GM12878 (cell line): ENCODE results near the gene ACER3. TPM values are rescaled to one million over a fixed set of nuclear protein-coding genes. Genes with fewer than 3 reads are reported as not detected.

Source experiments
- ATAC-seq: fragments of 200-7000 bp; cut with Tn5 transposase; 3 replicates; pipeline ENCODE4 v1.9.1; 2020; ENCODE audit warnings: mild to moderate bottlenecking, moderate library complexity
- BruUV-seq: library from RNA; stranded (reverse); fragments of 400-500 nt; replicated peaks from 2 replicates; lab custom pipeline; 2021; lab: Mats Ljungman, UMichigan
- CTCF ChIA-PET: fragments of 300-600 bp; sonication (Branson Sonifier 250); formaldehyde crosslinking; extraction: SDS; loops from one replicate; lab custom pipeline; 2021; ENCODE audit warnings: inconsistent platforms; lab: Yijun Ruan, JAX
- POLR2A ChIA-PET: fragments of 350-600 bp; formaldehyde crosslinking; extraction: SDS; loops from one replicate; lab custom pipeline; 2021; ENCODE audit warnings: inconsistent platforms; lab: Charles Lee
- RAD21 ChIA-PET: fragments of 300-600 bp; sonication (Branson Sonifier 250); formaldehyde crosslinking; loops from one replicate; lab custom pipeline; 2023; ENCODE audit warnings: antibody characterized with exemption; ENCODE audit not compliant: unreplicated experiment; lab: Charles Lee
- SMC1A ChIA-PET: fragments of 300-600 bp; sonication (Branson Sonifier 250); formaldehyde crosslinking; loops from one replicate; lab custom pipeline; 2023; ENCODE audit not compliant: unreplicated experiment, uncharacterized antibody; lab: Charles Lee
- DNase-seq: peaks from one replicate; pipeline ENCODE4 v3.0.0-alpha.2; 2011; ENCODE audit warnings: low read depth, low spot score
- FAIRE-seq: peaks from 3 replicates; lab custom pipeline; 2011; peaks lifted over from hg19 to GRCh38; lab: Jason Lieb, UNC
- H2AFZ ChIP-seq: 2 replicates; pipeline ENCODE4 v1.6.0; 2011; ENCODE audit warnings: low read depth, low read length, control low read depth; ENCODE audit not compliant: control insufficient read depth
- H3K27ac ChIP-seq: 2 replicates; pipeline ENCODE4 v1.5.1; 2011; ENCODE audit warnings: control low read depth; ENCODE audit not compliant: control insufficient read depth, insufficient read depth
- H3K27me3 ChIP-seq, 2 experiments: replicated peaks in 1 of 2; 2 replicates each; pipeline versions ENCODE4 v1.6.0 to v1.6.1; 2011; ENCODE audit warnings: low read length in 1 of 2; ENCODE audit not compliant: control insufficient read depth in 2 of 2, insufficient read depth in 2 of 2
- H3K36me3 ChIP-seq, 2 experiments: 2 replicates each; pipeline ENCODE4 v1.5.1; 2011; ENCODE audit warnings: low read length in 1 of 2; ENCODE audit not compliant: control insufficient read depth in 2 of 2, insufficient read depth in 2 of 2
- H3K4me1 ChIP-seq: 2 replicates; pipeline ENCODE4 v1.6.1; 2011; ENCODE audit warnings: mild to moderate bottlenecking, low read length, moderate library complexity, mixed read lengths; ENCODE audit not compliant: control insufficient read depth, insufficient read depth
- H3K4me2 ChIP-seq: 2 replicates; pipeline ENCODE4 v1.6.0; 2011; ENCODE audit warnings: control low read depth; ENCODE audit not compliant: control insufficient read depth, insufficient read depth
- H3K4me3 ChIP-seq: fragments of 200-600 bp; sonication (generic); 2 replicates; pipeline ENCODE4 v1.5.1; 2016
- H3K79me2 ChIP-seq: 2 replicates; pipeline ENCODE4 v1.6.0; 2011; ENCODE audit warnings: low read length; ENCODE audit not compliant: control insufficient read depth, insufficient read depth
- H3K9ac ChIP-seq: 2 replicates; pipeline ENCODE4 v1.8.0; 2011; ENCODE audit warnings: low read length, control low read depth, mixed read lengths; ENCODE audit not compliant: control insufficient read depth, insufficient read depth
- H3K9me3 ChIP-seq: replicated peaks from 3 replicates; pipeline ENCODE4 v1.5.1; 2011; ENCODE audit warnings: mild to moderate bottlenecking, low read length; ENCODE audit not compliant: control insufficient read depth, insufficient read depth
- H4K20me1 ChIP-seq: 2 replicates; pipeline ENCODE4 v1.6.0; 2011; ENCODE audit not compliant: control insufficient read depth, insufficient read depth
- BACH1 ChIP-seq: fragments of 450-650 bp; IDR thresholded peaks from 2 replicates; pipeline ENCODE4 v1.6.1; 2017; ENCODE audit warnings: mild to moderate bottlenecking, borderline replicate concordance
- CBX5 ChIP-seq: sonication (generic); IDR thresholded peaks from 2 replicates; pipeline ENCODE4 v1.6.1; 2016; ENCODE audit warnings: low read depth, moderate library complexity, mild to moderate bottlenecking, inconsistent platforms
- EP300 ChIP-seq, 2 experiments: fragments of 150-350 bp in 1 of 2; IDR thresholded peaks; 2 replicates each; pipeline ENCODE4 v1.6.1; 2011 to 2012; ENCODE audit warnings: low read depth in 2 of 2, low read length in 2 of 2, borderline replicate concordance in 1 of 2, improper control_type of control experiment in 1 of 2, inconsistent platforms in 1 of 2; ENCODE audit not compliant: control insufficient read depth in 1 of 2
- EZH2 ChIP-seq: IDR thresholded peaks from 2 replicates; pipeline ENCODE4 v1.6.1; 2012; ENCODE audit warnings: low read depth, mild to moderate bottlenecking, control low read depth, inconsistent platforms, low read length, borderline replicate concordance; ENCODE audit not compliant: control insufficient read depth
- JUNB ChIP-seq: IDR thresholded peaks from 2 replicates; pipeline ENCODE4 v1.6.1; 2016; ENCODE audit warnings: antibody characterized with exemption, mild to moderate bottlenecking
- NR2C1 ChIP-seq: fragments of 450-650 bp; IDR thresholded peaks from 2 replicates; pipeline ENCODE4 v1.6.1; 2017; ENCODE audit warnings: antibody characterized with exemption, mild to moderate bottlenecking, moderate library complexity
- NRF1 ChIP-seq: conservative IDR thresholded peaks from 2 replicates; pipeline ENCODE4 v1.6.1; 2011; ENCODE audit warnings: mild to moderate bottlenecking, low read depth, low read length, improper control_type of control experiment
- POU2F2 ChIP-seq: IDR thresholded peaks from 3 replicates; pipeline ENCODE4 v1.6.1; 2011; ENCODE audit warnings: low read depth, mild to moderate bottlenecking, low read length, borderline replicate concordance
- RAD51 ChIP-seq: fragments of 450-650 bp; IDR thresholded peaks from 2 replicates; pipeline ENCODE4 v1.6.1; 2016; ENCODE audit warnings: moderate library complexity, mild to moderate bottlenecking, inconsistent platforms
- RCOR1 ChIP-seq: conservative IDR thresholded peaks from 2 replicates; pipeline ENCODE4 v1.6.1; 2012; ENCODE audit warnings: low read depth, low read length, improper control_type of control experiment
- REST ChIP-seq: IDR thresholded peaks from 2 replicates; pipeline ENCODE4 v1.6.1; 2012; ENCODE audit warnings: mild to moderate bottlenecking, low read depth, low read length
- SMC3 ChIP-seq: IDR thresholded peaks from 2 replicates; pipeline ENCODE4 v1.6.1; 2011; ENCODE audit warnings: low read length, improper control_type of control experiment, borderline replicate concordance
- SREBF2 ChIP-seq: IDR thresholded peaks from 2 replicates; pipeline ENCODE4 v1.6.1; 2012; ENCODE audit warnings: mild to moderate bottlenecking, low read length
- SRF ChIP-seq, 2 experiments: IDR thresholded peaks; 2 replicates each; pipeline ENCODE4 v1.6.1; 2011; ENCODE audit warnings: low read depth in 2 of 2, low read length in 2 of 2, mild to moderate bottlenecking in 1 of 2, moderate library complexity in 1 of 2
- TAF1 ChIP-seq: IDR thresholded peaks from 2 replicates; pipeline ENCODE4 v1.6.1; 2011; ENCODE audit warnings: mild to moderate bottlenecking, low read depth, low read length, borderline replicate concordance
- YBX1 ChIP-seq: fragments of 450-650 bp; IDR thresholded peaks from 2 replicates; pipeline ENCODE4 v1.6.1; 2016; ENCODE audit warnings: antibody characterized with exemption
- ZBTB4 ChIP-seq: fragments of 450-650 bp; formaldehyde crosslinking; IDR thresholded peaks from 2 replicates; pipeline ENCODE4 v1.4.0; 2022; ENCODE audit warnings: mild to moderate bottlenecking, moderate library complexity
- WGBS: methylation state at CpG from one replicate; pipeline ENCODE4 v1.1.6; 2016; ENCODE audit warnings: low lambda C conversion rate; ENCODE audit not compliant: insufficient replicate concordance, insufficient coverage; ENCODE audit errors: missing lambda C conversion rate; 5-methylcytosine and 5-hydroxymethylcytosine counted together
- in situ Hi-C: fragments of 300-500 bp; cut with MboI; formaldehyde crosslinking; loops from 9 replicates; pipeline ENCODE4 v1.14.3; 2018; ENCODE audit warnings: mixed read lengths
- intact Hi-C: fragments of 100-400 bp; cut with micrococcal nuclease; formaldehyde crosslinking; loops from one replicate; pipeline ENCODE4 v1.14.2; 2022; ENCODE audit not compliant: unreplicated experiment
- polyA plus RNA-seq, 11 experiments: library from polyadenylated mRNA; depleted of rRNA in 4 of 11; unstranded in 6 of 11; stranded (reverse) in 5 of 11; fragments of >200 nt; fragmentation: Nextera tagmentation in 4 of 11; fragmentation: Illumina TruSeq in 1 of 11; extraction: Ambion mirVana in 4 of 11; extraction: Trizol in 1 of 11; gene quantifications; 1 replicate in 1 of 11; 2 replicates in 10 of 11; pipeline versions ENCODE4 v1.2.1 to v1.2.3, GENCODE V29; 2011 to 2016; ENCODE audit warnings: inconsistent platforms in 2 of 11, missing spikeins in 2 of 11, low read depth in 1 of 11
- total RNA-seq, 4 experiments: library from RNA; depleted of rRNA in 3 of 4; stranded (reverse); fragments of >200 nt in 3 of 4; fragmentation: Illumina TruSeq in 1 of 4; extraction: Trizol in 1 of 4; gene quantifications; 2 replicates each; pipeline versions ENCODE4 v1.2.1 to v1.2.3, GENCODE V29; 2013 to 2021

Gene ACER3
- total and polyA plus RNA-seq, 10 of the 15 experiments (the other 5 are each of a cell fraction or from before 2014, with no cell fraction given): 2.8 to 17.4 (median 10.3) TPM

GRCh38 chr11:77040889-77041288, 180.2 kb downstream of the ACER3 start (continued):
- TF ChIP-seq ZBTB4 (CRISPR knock-in tag) (no peak), EP300 (IDR thresholded peaks at IDR 0.05; ENCODE audit: borderline replicate concordance in 1 of 2, control insufficient read depth in 1 of 2, low read depth in 2 of 2, low read length in 2 of 2) (no peak), JUNB (no peak), YBX1 (no peak), BACH1 (no peak), SMC3 (no peak)

GRCh38 chr11:77042111-77042726, 181.5 kb downstream of the ACER3 start:
- Histone ChIP-seq H3K36me3 (no peaks in the 10 kb centered on the region), H2AFZ (no peak overlapping the region), H3K27me3 (peaks cover 1 to 4% of the 10 kb centered on the region in 2 experiments; a peak in 3 of 4 replicates), H3K79me2 (no peaks in the 10 kb centered on the region), H3K4me1 (peaks cover 6% of the 10 kb centered on the region), H3K9me3 (no peaks in the 10 kb centered on the region; the same call in 2 of the 3 replicates), H4K20me1 (no peaks in the 10 kb centered on the region), H3K4me3 (no peak overlapping the region), H3K27ac (no peak overlapping the region), H3K4me2 (no peak overlapping the region), H3K9ac (no peak overlapping the region)
- no peak for ATAC-seq
- ChIA-PET CTCF (interaction anchor here (0.9 to 4.5 kb wide), 4 partner anchors 15 to 123 kb away, joined by 3 to 31 read pairs (median 3); no protein-coding TSS in a partner anchor), SMC1A (interaction anchor here (0.6 kb wide), 1 partner anchor 85 kb away, joined by 3 read pairs; no protein-coding TSS in a partner anchor), POLR2A (no interaction called here), RAD21 (interaction anchor here (1.0 kb wide), 1 partner anchor 49 kb away, joined by 3 read pairs; no protein-coding TSS in a partner anchor)
- intact Hi-C loops: loop anchor here (10.0 kb wide), 1 partner anchor 307 kb away; no protein-coding TSS in a partner anchor
- in situ Hi-C loops: no loop called here
- no peak for FAIRE-seq
- no peak for DNase-seq
- BruUV-seq: no TSS peak
- 41% methylated on average over 13 of the region's 13 CpGs for WGBS
- TF ChIP-seq TAF1: no peak
- no peak for TF ChIP-seq REST
- TF ChIP-seq POU2F2: no peak
- TF ChIP-seq NRF1: no peak
- TF ChIP-seq SREBF2: no peak
- TF ChIP-seq SRF (IDR thresholded peaks at IDR 0.05; ENCODE audit: low read depth in 2 of 2, low read length in 2 of 2): no peak
- no peak for TF ChIP-seq CBX5
- TF ChIP-seq EZH2: no peak
- TF ChIP-seq RCOR1: no peak
- TF ChIP-seq RAD51: no peak
- TF ChIP-seq NR2C1: no peak
